ENCODE results near the gene RERGL. TPM values are rescaled to one million over a fixed set of nuclear protein-coding genes. Genes with fewer than 3 reads are reported as not detected.

RERGL gene, protein sequence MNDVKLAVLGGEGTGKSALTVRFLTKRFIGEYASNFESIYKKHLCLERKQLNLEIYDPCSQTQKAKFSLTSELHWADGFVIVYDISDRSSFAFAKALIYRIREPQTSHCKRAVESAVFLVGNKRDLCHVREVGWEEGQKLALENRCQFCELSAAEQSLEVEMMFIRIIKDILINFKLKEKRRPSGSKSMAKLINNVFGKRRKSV
- not detected in 2 replicates for total RNA-seq

GRCh38 chr12:18090093-18090492 lies at the start of gene RERGL:
RERGL (minus strand) TSS chr12:18090193; CDS start chr12:18090140, 53 bp downstream.

Other genes starting within 250 kb of the RERGL start
- not detected in 2 replicates for gene PIK3C2G, start 171.3 kb upstream of the RERGL start, total RNA-seq